GM19324 (cell line): ENCODE results near the gene CNPPD1.

ENCODE experiments used
- ATAC-seq: cut with Tn5 transposase; IDR thresholded peaks from one replicate; pipeline ENCODE4 v1.9.1; 2021; ENCODE audit warnings: mild to moderate bottlenecking, moderate library complexity; ENCODE audit not compliant: unreplicated experiment, low FRiP score

CNPPD1 gene

GRCh38 chr2:219176818-219177551, at the start of gene CNPPD1:
Gene CNPPD1, minus strand, starts transcription at chr2:219176925. Its CDS starts 97 bp downstream, at chr2:219176828.
- peak; percentile 68 for ATAC-seq

- no peak for ATAC-seq
These were observed 48.6 kb upstream of the CNPPD1 start for GRCh38 chr2:219225350-219225749.

GRCh38 chr2:219223831-219224610, 47.3 kb upstream of the CNPPD1 start:
- ATAC-seq: no peak

GRCh38 chr2:219221957-219222518, 45.3 kb upstream of the CNPPD1 start:
- ATAC-seq: no peak

- ATAC-seq: no peak
These were observed 44.1 kb upstream of the CNPPD1 start for GRCh38 chr2:219220652-219221402.

GRCh38 chr2:219219784-219220532, 43.2 kb upstream of the CNPPD1 start:
- no peak for ATAC-seq

GRCh38 chr2:219218732-219219701, 42.3 kb upstream of the CNPPD1 start, which contains the start of gene ABCB6:
Gene ABCB6, minus strand, starts transcription at chr2:219218958. Its CDS starts 285 bp downstream, at chr2:219218673.
- peak; percentile 84 for ATAC-seq

GRCh38 chr2:219218217-219218731, 41.5 kb upstream of the CNPPD1 start:
- no peak for ATAC-seq

GRCh38 chr2:219216535-219216915, 39.8 kb upstream of the CNPPD1 start:
- no peak for ATAC-seq

- ATAC-seq: no peak
These were observed 39.3 kb upstream of the CNPPD1 start for GRCh38 chr2:219215871-219216534.

- no peak for ATAC-seq
These were observed 38.1 kb upstream of the CNPPD1 start for GRCh38 chr2:219214786-219215185.

- no peak for ATAC-seq
These were observed 37.4 kb upstream of the CNPPD1 start for GRCh38 chr2:219214141-219214540.

GRCh38 chr2:219213486-219214071, 36.9 kb upstream of the CNPPD1 start:
- no peak for ATAC-seq

GRCh38 chr2:219213026-219213415, 36.3 kb upstream of the CNPPD1 start:
- ATAC-seq: no peak

- ATAC-seq: no peak
These were observed 34.2 kb upstream of the CNPPD1 start for GRCh38 chr2:219210886-219211362.

GRCh38 chr2:219210196-219210885, 33.6 kb upstream of the CNPPD1 start:
- no peak for ATAC-seq
